Ectodermal cell (in vitro differentiated cells): Measurements from ENCODE around the gene DNAJC5G.

Experiments used
- H3K27ac ChIP-seq: 2 replicates; pipeline ENCODE4 v1.7.0; 2013; ENCODE audit warnings: mild to moderate bottlenecking, low read depth, low read length; ENCODE audit not compliant: insufficient read depth, poor library complexity, severe bottlenecking
- H3K27me3 ChIP-seq: 2 replicates; pipeline ENCODE4 v1.7.0; 2013; ENCODE audit warnings: mild to moderate bottlenecking, low read length; ENCODE audit not compliant: insufficient read depth, control insufficient read depth, poor library complexity, severe bottlenecking
- H3K36me3 ChIP-seq: one replicate; pipeline ENCODE4 v1.7.0; 2013; ENCODE audit warnings: low read length; ENCODE audit not compliant: control insufficient read depth, insufficient read depth
- H3K4me1 ChIP-seq: one replicate; pipeline ENCODE4 v1.7.0; 2013; ENCODE audit warnings: low read length; ENCODE audit not compliant: control insufficient read depth, insufficient read depth
- H3K4me3 ChIP-seq: 2 replicates; pipeline ENCODE4 v1.7.0; 2013; ENCODE audit warnings: low read depth, low read length, control low read depth; ENCODE audit not compliant: insufficient read depth
- H3K9me3 ChIP-seq: 2 replicates; pipeline ENCODE4 v1.7.0; 2013; ENCODE audit warnings: mild to moderate bottlenecking, low read length, moderate library complexity; ENCODE audit not compliant: control insufficient read depth
- WGBS, 2 experiments: methylation state at CpG; one replicate each; pipeline ENCODE4 v1.1.7; 2013; ENCODE audit warnings: missing lambda C conversion rate in 2 of 2; 5-methylcytosine and 5-hydroxymethylcytosine counted together

Gene DNAJC5G

GRCh38 chr2:27251766-27252165, 23.5 kb upstream of the DNAJC5G start:
- H3K36me3 ChIP-seq: no peaks in the 10 kb centered on the region
- no peak overlapping the region for H3K4me3 ChIP-seq
- WGBS, 2 experiments: 76 to 77% methylated on average over 13 of the region's 13 CpGs
- no peaks in the 10 kb centered on the region for H3K9me3 ChIP-seq
- peaks cover 12% of the 10 kb centered on the region for H3K27me3 ChIP-seq
- no peak overlapping the region for H3K27ac ChIP-seq
- no peaks in the 10 kb centered on the region for H3K4me1 ChIP-seq

- peaks cover 20% of the 10 kb centered on the region for H3K27me3 ChIP-seq
- H3K27ac ChIP-seq: no peak overlapping the region
- WGBS, 2 experiments: 77 to 79% methylated on average over 13 of the region's 13 CpGs
- H3K9me3 ChIP-seq: no peaks in the 10 kb centered on the region
- no peaks in the 10 kb centered on the region for H3K36me3 ChIP-seq
- H3K4me1 ChIP-seq: no peaks in the 10 kb centered on the region
- H3K4me3 ChIP-seq: no peak overlapping the region
These were observed 20.0 kb upstream of the DNAJC5G start for GRCh38 chr2:27255187-27255586.

GRCh38 chr2:27255660-27256059, 19.6 kb upstream of the DNAJC5G start:
- no peak overlapping the region for H3K4me3 ChIP-seq
- peaks cover 23% of the 10 kb centered on the region for H3K27me3 ChIP-seq
- no peaks in the 10 kb centered on the region for H3K4me1 ChIP-seq
- H3K9me3 ChIP-seq: no peaks in the 10 kb centered on the region
- no peak overlapping the region for H3K27ac ChIP-seq
- no peaks in the 10 kb centered on the region for H3K36me3 ChIP-seq
- WGBS, 2 experiments: 86 to 92% methylated on average over 1 of the region's 1 CpG

- no peaks in the 10 kb centered on the region for H3K4me1 ChIP-seq
- no peaks in the 10 kb centered on the region for H3K9me3 ChIP-seq
- H3K27me3 ChIP-seq: peaks cover 26% of the 10 kb centered on the region
- H3K4me3 ChIP-seq: no peak overlapping the region
- no peak overlapping the region for H3K27ac ChIP-seq
- no peaks in the 10 kb centered on the region for H3K36me3 ChIP-seq
- WGBS, 2 experiments: 80 to 88% methylated on average over 7 of the region's 7 CpGs
These were observed 18.3 kb upstream of the DNAJC5G start for GRCh38 chr2:27256855-27257454.

GRCh38 chr2:27258051-27258450, 17.2 kb upstream of the DNAJC5G start:
- no peak overlapping the region for H3K4me3 ChIP-seq
- no peak overlapping the region for H3K27ac ChIP-seq
- 95 to 96% methylated on average over 8 of the region's 8 CpGs for WGBS, 2 experiments
- no peaks in the 10 kb centered on the region for H3K9me3 ChIP-seq
- H3K27me3 ChIP-seq: peaks cover 37% of the 10 kb centered on the region
- H3K36me3 ChIP-seq: no peaks in the 10 kb centered on the region
- H3K4me1 ChIP-seq: peaks cover 6% of the 10 kb centered on the region

- peaks cover 70% of the 10 kb centered on the region for H3K27me3 ChIP-seq
- 34 to 35% methylated on average over 11 of the region's 11 CpGs for WGBS, 2 experiments
- no peak overlapping the region for H3K4me3 ChIP-seq
These were observed 13.8 kb upstream of the DNAJC5G start for GRCh38 chr2:27261241-27261925.

GRCh38 chr2:27261926-27262298, 13.3 kb upstream of the DNAJC5G start:
- H3K27me3 ChIP-seq: peaks cover 75% of the 10 kb centered on the region
- H3K4me3 ChIP-seq: no peak overlapping the region
- no peaks in the 10 kb centered on the region for H3K9me3 ChIP-seq
- no peaks in the 10 kb centered on the region for H3K36me3 ChIP-seq
- WGBS, 2 experiments: 2% methylated on average over 40 of the region's 40 CpGs
- no peak overlapping the region for H3K27ac ChIP-seq
- peaks cover 15% of the 10 kb centered on the region for H3K4me1 ChIP-seq

More at GRCh38 chr2:27261241-27261925, 13.8 kb upstream of the DNAJC5G start:
- H3K4me1 ChIP-seq: peaks cover 15% of the 10 kb centered on the region
- H3K36me3 ChIP-seq: no peaks in the 10 kb centered on the region
- no peak overlapping the region for H3K27ac ChIP-seq
- no peaks in the 10 kb centered on the region for H3K9me3 ChIP-seq

GRCh38 chr2:27262379-27263286, 12.6 kb upstream of the DNAJC5G start, which contains the start of gene SLC30A3:
Gene SLC30A3, minus strand, starts transcription at chr2:27263047. Its CDS starts 141 bp downstream, at chr2:27262906.
- Histone ChIP-seq H3K4me3 (peak within 1 kb of the TSS; percentile 33), H3K27me3 (peaks cover 81% of the 10 kb centered on the region), H3K4me1 (peaks cover 15% of the 10 kb centered on the region), H3K36me3 (no peaks in the 10 kb centered on the region), H3K27ac (no peak within 1 kb of the TSS), H3K9me3 (no peaks in the 10 kb centered on the region)
- WGBS, 2 experiments: 1% methylated on average over 96 of the region's 96 CpGs

GRCh38 chr2:27263287-27264252, 11.7 kb upstream of the DNAJC5G start:
- H3K27me3 ChIP-seq: peaks cover 81% of the 10 kb centered on the region
- peaks cover 15% of the 10 kb centered on the region for H3K4me1 ChIP-seq
- no peaks in the 10 kb centered on the region for H3K9me3 ChIP-seq
- no peak overlapping the region for H3K27ac ChIP-seq
- no peaks in the 10 kb centered on the region for H3K36me3 ChIP-seq
- 2 to 3% methylated on average over 46 of the region's 46 CpGs for WGBS, 2 experiments
- H3K4me3 ChIP-seq: peak overlapping the region; percentile 33
